Esophagus muscularis mucosa (tissue), 3 donors: ENCODE data around the gene PRKCG.

Source experiments
- CTCF ChIP-seq, 3 experiments: fragments of 200-600 bp in 2 of 3; fragments of 450-650 bp in 1 of 3; sonication (generic) in 2 of 3; IDR thresholded peaks; one replicate each; pipeline ENCODE4 v1.5.1; 2017 to 2019; ENCODE audit warnings: antibody characterized with exemption in 3 of 3, mild to moderate bottlenecking in 2 of 3, moderate library complexity in 1 of 3
- EP300 ChIP-seq: sonication (generic); formaldehyde crosslinking; IDR thresholded peaks from one replicate; pipeline ENCODE4 v1.6.1; 2017; ENCODE audit warnings: antibody characterized with exemption

- no peak for TF ChIP-seq CTCF (IDR thresholded peaks at IDR 0.05)
- no peak for TF ChIP-seq EP300
These were observed 1.2 kb downstream of the PRKCG start for GRCh38 chr19:53883231-53883661.
